T-cell (primary cell): ENCODE data around the gene ADARB2. TPM values are rescaled to one million over a fixed set of nuclear protein-coding genes. Genes with fewer than 3 reads are reported as not detected.

ENCODE experiments used
- ATAC-seq, 4 experiments: fragments of 200-7000 bp in 3 of 4; fragments of 150-1000 bp in 1 of 4; cut with Tn5 transposase; replicated peaks in 1 of 4; 1 replicate in 3 of 4; 2 replicates in 1 of 4; pipeline ENCODE4 v1.10.0; 2021; ENCODE audit warnings: moderate library complexity in 3 of 4, mild to moderate bottlenecking in 2 of 4, moderate number of reproducible peaks in 1 of 4
- CTCF ChIA-PET, 2 donors: fragments of 300-600 bp; sonication (Branson Sonifier 250); formaldehyde crosslinking; loops; one replicate each; lab custom pipeline; 2022; ENCODE audit warnings: antibody characterized with exemption in 2 of 2; lab: Charles Lee
- POLR2A ChIA-PET, 2 donors: fragments of 300-600 bp; sonication (Branson Sonifier 250); formaldehyde crosslinking; loops; one replicate each; lab custom pipeline; 2022; ENCODE audit warnings: antibody characterized with exemption in 2 of 2; lab: Charles Lee
- DNase-seq, 35 experiments: peaks; one replicate each; pipeline versions ENCODE4 v3.0.0 to v3.0.0-alpha.2; 2013 to 2023
- H3K27ac ChIP-seq: one replicate; pipeline ENCODE4 v1.5.1; 2013; ENCODE audit warnings: low read length
- H3K27me3 ChIP-seq, 2 experiments: replicated peaks in 1 of 2; 1 replicate in 1 of 2; 2 replicates in 1 of 2; pipeline versions ENCODE4 v1.6.1 to v1.7.0; 2013; ENCODE audit warnings: low read length in 1 of 2, mixed read lengths in 1 of 2; ENCODE audit not compliant: control insufficient read depth in 2 of 2, insufficient read depth in 2 of 2; ENCODE audit errors: extremely low read depth in 1 of 2
- H3K36me3 ChIP-seq, 2 donors: 1 replicate in 1 of 2; 2 replicates in 1 of 2; pipeline versions ENCODE4 v1.6.1 to v1.7.0; 2013; ENCODE audit warnings: low read length in 1 of 2; ENCODE audit not compliant: control insufficient read depth in 2 of 2, insufficient read depth in 1 of 2; ENCODE audit errors: extremely low read depth in 1 of 2
- H3K4me1 ChIP-seq, 2 experiments: 1 replicate in 1 of 2; 2 replicates in 1 of 2; pipeline versions ENCODE4 v1.6.1 to v1.7.0; 2013; ENCODE audit warnings: low read length in 2 of 2, mixed read lengths in 1 of 2; ENCODE audit not compliant: insufficient read depth in 2 of 2, control insufficient read depth in 1 of 2; ENCODE audit errors: extremely low read depth in 1 of 2
- H3K4me3 ChIP-seq, 2 donors: 1 replicate in 1 of 2; 2 replicates in 1 of 2; pipeline versions ENCODE4 v1.5.1 to v1.7.0; 2013; ENCODE audit warnings: mild to moderate bottlenecking in 2 of 2, low read length in 1 of 2, moderate library complexity in 1 of 2; ENCODE audit not compliant: control insufficient read depth in 1 of 2; ENCODE audit errors: extremely low read depth in 1 of 2
- H3K9me3 ChIP-seq: 2 replicates; pipeline ENCODE4 v1.7.0; 2013
- H3K27ac Mint-ChIP-seq, 2 donors: one replicate each; pipeline ENCODE4 v1.8.0; 2020 to 2021; ENCODE audit warnings: mild to moderate bottlenecking in 2 of 2, mixed read lengths in 2 of 2
- H3K27me3 Mint-ChIP-seq, 2 donors: one replicate each; pipeline ENCODE4 v1.8.0; 2021 to 2022; ENCODE audit warnings: mixed read lengths in 2 of 2
- H3K36me3 Mint-ChIP-seq: one replicate; pipeline ENCODE4 v1.8.0; 2021; ENCODE audit warnings: mixed read lengths
- H3K4me1 Mint-ChIP-seq, 3 donors: one replicate each; pipeline ENCODE4 v1.8.0; 2020 to 2022; ENCODE audit warnings: mixed read lengths in 3 of 3, mild to moderate bottlenecking in 1 of 3
- H3K4me3 Mint-ChIP-seq, 3 donors: one replicate each; pipeline ENCODE4 v1.8.0; 2020 to 2022; ENCODE audit warnings: mild to moderate bottlenecking in 3 of 3, mixed read lengths in 3 of 3, moderate library complexity in 3 of 3
- H3K9me3 Mint-ChIP-seq, 3 donors: one replicate each; pipeline ENCODE4 v1.8.0; 2020 to 2022; ENCODE audit warnings: mixed read lengths in 3 of 3
- WGBS: methylation state at CpG from one replicate; pipeline ENCODE4 v1.1.5; 2013; ENCODE audit warnings: missing lambda C conversion rate; ENCODE audit not compliant: insufficient coverage; 5-methylcytosine and 5-hydroxymethylcytosine counted together
- total RNA-seq, 35 experiments: library from RNA in 6 of 35; stranded (reverse) in 6 of 35; fragments of 120-200 nt in 1 of 35; gene quantifications; one replicate each; pipeline versions ENCODE4 v1.2.1 to v1.2.4 and lab custom pipeline; 2013 to 2026

ADARB2 gene
- total RNA-seq, 5 donors from 2014 or later (not counting 1 experiment from before 2014, with no cell fraction given) = 0.07 to 4.0 (median 0.41) TPM

DNA sequence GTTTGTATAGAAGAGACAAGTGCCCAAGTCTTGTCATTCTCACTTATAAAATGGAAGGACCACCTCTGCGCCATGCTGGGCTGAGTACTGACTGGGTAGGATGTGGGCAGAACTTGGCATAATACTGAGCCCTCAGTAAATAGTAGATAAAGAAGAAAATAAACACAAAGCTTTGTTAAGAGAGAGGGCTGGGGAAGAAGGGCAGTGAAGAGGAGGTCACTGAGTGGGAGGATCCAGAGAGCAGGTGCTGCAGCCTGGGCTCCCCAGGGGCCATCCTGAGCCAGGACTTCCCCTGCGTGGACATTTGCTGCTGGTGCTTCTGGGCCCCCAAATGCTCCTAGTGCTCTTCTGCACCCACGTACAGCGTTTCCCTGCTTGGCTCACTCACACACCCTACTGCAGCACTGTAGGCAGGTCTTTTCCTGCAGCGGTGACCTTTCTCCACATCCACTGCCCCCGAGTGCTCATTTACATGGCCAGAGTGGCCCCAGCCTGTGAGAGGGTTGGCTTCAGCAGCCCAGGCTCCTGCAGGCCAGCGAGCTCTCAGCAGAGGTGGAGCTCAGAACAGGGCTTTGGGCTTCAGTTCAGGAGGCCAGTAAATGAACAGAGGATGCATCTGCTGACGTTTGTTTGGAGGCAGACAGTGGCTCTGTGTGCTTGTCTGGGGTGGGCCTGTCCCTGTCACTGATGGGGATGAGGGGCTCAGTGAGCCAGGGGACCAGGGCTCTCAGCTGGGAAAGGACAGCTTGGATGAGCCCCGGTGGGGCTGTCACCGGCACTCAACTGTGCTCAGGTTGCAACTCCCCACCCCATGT is 164.6 kb downstream of the ADARB2 start:
- H3K4me1 ChIP-seq = no peaks in the 10 kb centered on the region
- ChIA-PET POLR2A (interaction anchor here in 1 of 2 donors (0.8 kb wide), 1 partner anchor 127 kb away, joined by 9 read pairs; no protein-coding TSS in a partner anchor), CTCF (no interaction called here)
- Mint-ChIP-seq H3K9me3 (peaks cover 0 to 4% (median 0%) of the 10 kb centered on the region in 3 donors), H3K27ac (no peak overlapping the region), H3K27me3 (peaks cover 19 to 22% of the 10 kb centered on the region in 2 donors), H3K36me3 (no peaks in the 10 kb centered on the region), H3K4me3 (no peak overlapping the region), H3K4me1 (peaks cover 0 to 4% (median 0%) of the 10 kb centered on the region in 3 donors)
- H3K9me3 ChIP-seq = no peaks in the 10 kb centered on the region
- no peak overlapping the region for H3K4me3 ChIP-seq
- WGBS = 84% methylated on average over 6 of the region's 10 CpGs
- ATAC-seq (no peak), DNase-seq (no peak)
- H3K27ac ChIP-seq = no peak overlapping the region
- H3K27me3 ChIP-seq = peaks cover 0 to 35% of the 10 kb centered on the region in 2 experiments
- no peaks in the 10 kb centered on the region for H3K36me3 ChIP-seq

DNA sequence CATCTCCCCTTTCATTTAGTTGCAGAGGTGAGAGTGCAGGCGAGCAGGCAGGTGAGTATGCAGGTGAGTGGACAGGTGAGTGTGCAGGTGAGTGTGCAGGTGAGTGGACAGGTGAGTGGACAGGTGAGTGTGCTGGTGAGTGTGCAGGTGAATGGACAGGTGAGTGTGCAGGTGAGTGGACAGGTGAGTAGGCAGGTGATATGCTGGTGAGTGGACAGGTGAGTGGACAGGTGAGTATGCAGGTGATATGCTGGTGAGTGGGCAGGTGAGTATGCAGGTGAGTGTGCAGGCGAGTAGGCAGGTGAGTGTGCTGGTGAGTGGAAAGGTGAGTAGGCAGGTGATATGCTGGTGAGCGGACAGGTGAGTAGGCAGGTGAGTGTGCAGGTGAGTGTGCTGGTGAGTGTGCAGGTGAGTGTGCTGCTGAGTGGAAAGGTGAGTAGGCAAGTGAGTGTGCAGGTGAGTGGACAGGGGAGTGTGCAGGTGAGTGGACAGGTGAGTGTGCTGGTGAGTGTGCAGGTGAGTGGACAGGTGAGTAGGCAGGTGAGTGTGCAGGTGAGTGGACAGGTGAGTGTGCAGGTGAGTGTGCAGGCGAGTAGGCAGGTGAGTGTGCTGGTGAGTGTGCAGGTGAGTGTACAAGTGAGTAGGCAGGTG is 165.6 kb downstream of the ADARB2 start:
- DNase-seq (no peak), ATAC-seq (no peak)
- ChIA-PET CTCF (no interaction called here), POLR2A (interaction anchor here in 1 of 2 donors (0.8 kb wide), 1 partner anchor 126 kb away, joined by 9 read pairs; no protein-coding TSS in a partner anchor)
- H3K27me3 Mint-ChIP-seq = peaks cover 22% of the 10 kb centered on the region in 2 donors
- no peaks in the 10 kb centered on the region for H3K36me3 Mint-ChIP-seq
- no peak overlapping the region for H3K27ac Mint-ChIP-seq
- WGBS = 87% methylated on average over 3 of the region's 4 CpGs
- H3K9me3 Mint-ChIP-seq = peaks cover 0 to 4% (median 0%) of the 10 kb centered on the region in 3 donors
- H3K36me3 ChIP-seq = no peaks in the 10 kb centered on the region
- H3K4me1 ChIP-seq = no peaks in the 10 kb centered on the region
- H3K27me3 ChIP-seq = peaks cover 0 to 39% of the 10 kb centered on the region in 2 experiments
- H3K4me1 Mint-ChIP-seq = peaks cover 0 to 4% (median 0%) of the 10 kb centered on the region in 3 donors
- no peak overlapping the region for H3K4me3 ChIP-seq
- H3K9me3 ChIP-seq = no peaks in the 10 kb centered on the region
- no peak overlapping the region for H3K4me3 Mint-ChIP-seq
- no peak overlapping the region for H3K27ac ChIP-seq

DNA sequence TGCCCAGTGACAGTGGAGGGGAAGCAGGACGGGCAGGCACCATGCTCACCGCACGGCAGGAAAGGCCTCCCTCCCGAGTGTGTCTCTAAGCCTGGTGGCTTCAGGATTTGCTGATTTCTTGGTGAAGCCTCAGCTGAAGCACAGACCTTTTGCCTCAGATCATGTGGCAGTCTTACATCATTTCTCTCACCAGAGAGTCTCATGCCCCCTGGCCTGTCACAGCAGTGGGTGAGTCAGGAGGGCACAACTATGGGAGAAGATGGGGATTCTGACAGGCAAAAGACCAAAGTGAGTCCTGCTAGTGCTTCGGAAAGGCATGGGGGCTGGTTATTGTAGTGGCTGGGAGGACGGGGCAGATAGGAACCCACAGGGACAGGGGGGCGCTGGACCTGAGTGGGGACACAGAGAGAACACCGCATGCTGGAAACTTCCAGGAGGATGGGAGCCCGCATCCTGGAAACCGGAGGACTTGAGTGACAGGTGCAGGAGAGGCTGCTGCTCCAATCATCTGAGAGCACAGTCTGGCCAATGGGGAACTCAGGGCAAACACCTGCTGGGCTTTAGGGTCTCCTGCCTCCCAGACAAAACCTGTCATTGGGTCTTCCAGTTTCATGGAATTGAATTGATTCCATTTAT is 166.8 kb downstream of the ADARB2 start:
- Mint-ChIP-seq H3K4me3 (no peak overlapping the region), H3K9me3 (peaks cover 0 to 4% (median 0%) of the 10 kb centered on the region in 3 donors), H3K27me3 (peaks cover 20 to 22% of the 10 kb centered on the region in 2 donors), H3K36me3 (no peaks in the 10 kb centered on the region), H3K27ac (no peak overlapping the region), H3K4me1 (peaks cover 0 to 4% (median 0%) of the 10 kb centered on the region in 3 donors)
- Histone ChIP-seq H3K27ac (no peak overlapping the region), H3K27me3 (peaks cover 0 to 34% of the 10 kb centered on the region in 2 experiments), H3K4me3 (no peak overlapping the region), H3K4me1 (no peaks in the 10 kb centered on the region), H3K36me3 (no peaks in the 10 kb centered on the region), H3K9me3 (no peaks in the 10 kb centered on the region)
- WGBS = 74% methylated on average over 9 of the region's 10 CpGs
- no peak for DNase-seq
- no peak for ATAC-seq
- ChIA-PET POLR2A (no interaction called here), CTCF (no interaction called here)

DNA sequence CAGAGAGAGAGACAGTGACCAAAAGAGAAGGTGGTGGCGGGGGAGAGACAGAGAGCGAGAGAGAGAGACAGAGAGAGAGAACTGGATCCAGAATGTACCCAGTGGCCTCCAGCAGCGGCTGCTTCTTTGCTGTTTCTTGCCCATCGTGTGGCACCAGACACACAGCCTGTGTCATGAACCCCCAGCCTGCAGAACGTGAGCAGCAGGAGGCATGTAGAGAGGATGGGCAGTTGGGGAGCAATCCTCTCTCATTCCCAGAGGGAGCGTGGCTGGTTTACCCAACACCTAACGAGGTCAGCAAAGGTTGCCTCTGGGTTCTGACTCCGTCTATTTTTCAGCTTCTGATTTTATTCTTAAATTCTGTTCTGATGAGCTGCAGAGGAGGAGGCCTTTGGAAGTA is 168.1 kb downstream of the ADARB2 start:
- H3K27ac ChIP-seq = no peak overlapping the region
- Mint-ChIP-seq H3K27me3 (peaks cover 18 to 22% of the 10 kb centered on the region in 2 donors), H3K4me3 (no peak overlapping the region), H3K4me1 (peaks cover 0 to 4% (median 0%) of the 10 kb centered on the region in 3 donors), H3K36me3 (no peaks in the 10 kb centered on the region), H3K9me3 (peaks cover 0 to 4% (median 0%) of the 10 kb centered on the region in 3 donors), H3K27ac (no peak overlapping the region)
- H3K9me3 ChIP-seq = no peaks in the 10 kb centered on the region
- no peak overlapping the region for H3K4me3 ChIP-seq
- CTCF ChIA-PET = no interaction called here
- no peaks in the 10 kb centered on the region for H3K4me1 ChIP-seq
- WGBS = 92% methylated on average over 2 of the region's 8 CpGs
- POLR2A ChIA-PET = interaction anchor here in 1 of 2 donors (1.0 kb wide), 1 partner anchor 19 kb away, joined by 3 read pairs; no protein-coding TSS in a partner anchor
- H3K27me3 ChIP-seq = peaks cover 0 to 28% of the 10 kb centered on the region in 2 experiments
- DNase-seq = no peak
- no peaks in the 10 kb centered on the region for H3K36me3 ChIP-seq
- no peak for ATAC-seq

DNA sequence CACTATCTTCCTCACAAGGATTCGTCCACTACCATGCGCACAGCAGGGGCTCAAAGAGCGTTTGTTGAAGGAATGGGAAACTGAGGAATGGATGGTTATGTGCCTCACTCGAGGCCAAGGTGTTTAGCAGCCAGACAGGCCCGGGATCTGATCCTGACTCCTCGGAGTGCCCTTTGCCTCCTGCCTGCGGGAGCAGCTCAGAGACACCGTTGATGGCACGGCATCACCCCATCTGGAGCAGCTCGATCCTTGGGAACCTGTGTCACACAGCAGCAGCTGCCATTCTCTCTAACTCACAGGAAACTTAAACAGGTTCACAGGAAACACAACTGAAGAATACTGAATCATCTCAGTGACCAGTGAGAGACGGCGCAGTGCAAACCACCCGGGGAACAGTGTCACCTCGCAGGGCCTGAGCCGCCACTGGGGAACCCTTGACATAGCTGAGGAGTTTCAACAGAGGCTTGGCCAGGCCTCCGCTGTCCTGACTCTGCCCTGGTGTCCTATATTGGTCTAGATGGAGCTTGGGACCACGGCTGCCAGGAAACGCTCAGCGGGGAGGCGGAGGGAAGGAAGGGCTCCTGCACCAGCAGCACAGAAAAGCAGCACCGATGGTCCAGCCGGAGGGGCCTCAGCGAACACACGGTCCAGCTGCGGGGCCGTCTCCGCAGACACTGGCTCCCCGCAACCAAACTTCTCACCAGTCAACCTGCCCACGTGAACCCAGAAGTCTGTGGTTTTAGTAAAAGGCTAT is 169.4 kb downstream of the ADARB2 start:
- WGBS = 74% methylated on average over 18 of the region's 29 CpGs
- DNase-seq (no peak), ATAC-seq (no peak)
- Histone ChIP-seq H3K36me3 (no peaks in the 10 kb centered on the region), H3K27me3 (peaks cover 0 to 20% of the 10 kb centered on the region in 2 experiments), H3K4me1 (no peaks in the 10 kb centered on the region), H3K9me3 (no peaks in the 10 kb centered on the region), H3K4me3 (no peak overlapping the region), H3K27ac (no peak overlapping the region)
- Mint-ChIP-seq H3K4me1 (peaks cover 0 to 4% (median 0%) of the 10 kb centered on the region in 3 donors), H3K27ac (no peak overlapping the region), H3K36me3 (no peaks in the 10 kb centered on the region), H3K4me3 (no peak overlapping the region), H3K9me3 (peaks cover 0 to 4% (median 0%) of the 10 kb centered on the region in 3 donors), H3K27me3 (peaks cover 17 to 23% of the 10 kb centered on the region in 2 donors)
- CTCF ChIA-PET = no interaction called here
- POLR2A ChIA-PET = interaction anchor here in 1 of 2 donors (1.0 kb wide), 1 partner anchor 18 kb away, joined by 3 read pairs; no protein-coding TSS in a partner anchor
